ENCODE measurements around the gene MS4A6E.
A peak's percentile ranks its signal among the peaks of the same experiment; 100 is the strongest.
"Not testable (repeated sequence)": the region's sequence is repeated elsewhere in the genome, so short reads cannot be mapped to it uniquely, and the experiment has no call there.

Gene MS4A6E

GRCh38 chr11:60326955-60327354 is at the start of gene MS4A6E:
Gene MS4A6E (plus strand): TSS chr11:60327255. CDS start chr11:60334896, 7,641 bp downstream.
- no peak for DNase-seq (ENCODE audit: low read depth)

- no peak for DNase-seq (ENCODE audit: low read depth)
These were observed 46.6 kb upstream of the MS4A6E start, which contains the start of gene MS4A4A for GRCh38 chr11:60280412-60280811. Gene MS4A4A (plus strand): TSS chr11:60280666. CDS start chr11:60280676, 10 bp downstream.

- DNase-seq (ENCODE audit: low read depth): no peak
These were observed 45.6 kb upstream of the MS4A6E start for GRCh38 chr11:60281485-60281884.

- no peak for DNase-seq (ENCODE audit: low read depth)
These were observed 44.8 kb upstream of the MS4A6E start for GRCh38 chr11:60282286-60282685.

GRCh38 chr11:60285411-60286126 is 41.5 kb upstream of the MS4A6E start:
- DNase-seq (ENCODE audit: low read depth): not testable (repeated sequence)

GRCh38 chr11:60288531-60288930 is 38.5 kb upstream of the MS4A6E start:
- DNase-seq (ENCODE audit: low read depth): no peak

GRCh38 chr11:60292145-60292544 is 34.9 kb upstream of the MS4A6E start:
- DNase-seq (ENCODE audit: low read depth): no peak

- DNase-seq (ENCODE audit: low read depth): no peak
These were observed 25.9 kb upstream of the MS4A6E start for GRCh38 chr11:60301178-60301577.

- not testable (repeated sequence) for DNase-seq (ENCODE audit: low read depth)
These were observed 25.2 kb upstream of the MS4A6E start for GRCh38 chr11:60301884-60302283.

- no peak for DNase-seq (ENCODE audit: low read depth)
These were observed 23.4 kb upstream of the MS4A6E start for GRCh38 chr11:60303661-60304060.

GRCh38 chr11:60305906-60306619 is 21.0 kb upstream of the MS4A6E start:
- DNase-seq (ENCODE audit: low read depth): no peak

GRCh38 chr11:60307507-60308195 is 19.4 kb upstream of the MS4A6E start:
- no peak for DNase-seq (ENCODE audit: low read depth)

GRCh38 chr11:60310407-60310998 is 16.6 kb upstream of the MS4A6E start:
- no peak for DNase-seq (ENCODE audit: low read depth)

- DNase-seq (ENCODE audit: low read depth): no peak
These were observed 12.3 kb upstream of the MS4A6E start for GRCh38 chr11:60314635-60315321.

GRCh38 chr11:60315871-60316270 is 11.2 kb upstream of the MS4A6E start:
- DNase-seq (ENCODE audit: low read depth): no peak

GRCh38 chr11:60316317-60316716 is 10.7 kb upstream of the MS4A6E start:
- no peak for DNase-seq (ENCODE audit: low read depth)

- no peak for DNase-seq (ENCODE audit: low read depth)
These were observed 8.3 kb upstream of the MS4A6E start for GRCh38 chr11:60318726-60319125.

- DNase-seq (ENCODE audit: low read depth): no peak
These were observed 6.0 kb upstream of the MS4A6E start for GRCh38 chr11:60321051-60321450.

GRCh38 chr11:60328460-60328859 is 1.4 kb downstream of the MS4A6E start:
- DNase-seq (ENCODE audit: low read depth): no peak

GRCh38 chr11:60332846-60333245 is 5.8 kb downstream of the MS4A6E start:
- no peak for DNase-seq (ENCODE audit: low read depth)

- peak; percentile 9 for DNase-seq (ENCODE audit: low read depth)
These were observed 7.1 kb downstream of the MS4A6E start for GRCh38 chr11:60334005-60334620.
